Hematopoietic multipotent progenitor cell treated with erythropoietin and hydrocortisone succinate and interleukin-3 and kit ligand, for 8 days (in vitro differentiated cells): Measurements from ENCODE around the gene TAS2R41.

Source experiments
- DNase-seq: peaks from one replicate; pipeline ENCODE4 v3.0.0-alpha.2; 2015

TAS2R41 gene

DNA sequence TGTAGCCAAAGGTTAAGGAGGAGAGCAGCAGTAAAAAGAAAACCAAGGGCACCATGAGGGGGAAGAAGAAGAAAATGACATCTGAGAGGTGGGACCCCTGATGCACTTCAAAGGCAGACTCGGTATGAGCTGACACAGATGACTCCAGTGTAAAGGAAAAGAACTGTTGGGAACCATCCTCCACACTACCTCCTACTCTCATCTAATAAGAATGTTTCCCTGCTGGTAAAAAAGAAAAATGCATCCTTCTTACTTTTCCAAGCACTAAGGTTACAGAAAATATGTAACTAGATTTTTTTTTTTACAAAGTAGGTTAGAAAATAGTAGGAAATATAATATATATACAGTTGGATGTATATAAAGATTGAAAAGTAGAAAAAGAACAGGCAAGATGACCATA is 16.9 kb downstream of the TAS2R41 start:
- no peak for DNase-seq

DNA sequence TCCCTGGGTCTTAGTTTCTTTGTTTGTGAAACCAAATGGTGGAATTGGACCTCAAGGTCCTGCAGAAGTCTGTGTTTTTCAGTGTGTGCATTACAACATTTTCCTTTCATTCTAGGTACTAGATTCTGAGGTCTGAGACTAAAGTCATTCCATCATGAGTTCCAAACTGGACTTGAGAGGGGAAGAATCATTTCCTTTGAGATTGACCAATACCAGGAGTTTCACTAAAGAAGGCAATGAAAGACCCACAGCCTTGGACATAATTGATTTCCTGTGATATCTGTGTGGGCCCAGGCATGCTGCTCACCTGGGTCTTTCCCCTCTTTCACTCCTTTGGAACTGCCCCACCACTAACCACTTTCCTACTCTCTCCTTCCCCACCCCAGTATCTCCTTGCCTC is 18.2 kb downstream of the TAS2R41 start:
- no peak for DNase-seq

DNA sequence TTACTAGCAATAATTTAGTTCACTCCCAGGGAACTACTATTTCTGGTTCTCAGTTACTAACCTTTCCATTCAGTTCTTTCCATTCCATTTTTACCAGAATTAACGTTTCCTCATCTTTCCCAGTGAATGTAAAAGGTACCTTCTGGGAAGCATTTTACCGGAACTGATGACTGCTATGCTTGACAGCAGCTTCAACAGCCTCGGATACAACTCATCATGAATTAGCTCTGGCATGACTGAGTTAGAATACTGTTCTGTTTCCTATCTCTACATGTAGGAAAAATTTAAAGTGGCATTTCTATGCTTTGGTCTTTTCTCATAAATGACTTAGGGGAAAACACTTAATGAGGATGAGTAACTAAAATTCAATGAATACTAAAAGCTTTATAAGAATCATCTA is 18.6 kb downstream of the TAS2R41 start:
- DNase-seq = no peak

DNA sequence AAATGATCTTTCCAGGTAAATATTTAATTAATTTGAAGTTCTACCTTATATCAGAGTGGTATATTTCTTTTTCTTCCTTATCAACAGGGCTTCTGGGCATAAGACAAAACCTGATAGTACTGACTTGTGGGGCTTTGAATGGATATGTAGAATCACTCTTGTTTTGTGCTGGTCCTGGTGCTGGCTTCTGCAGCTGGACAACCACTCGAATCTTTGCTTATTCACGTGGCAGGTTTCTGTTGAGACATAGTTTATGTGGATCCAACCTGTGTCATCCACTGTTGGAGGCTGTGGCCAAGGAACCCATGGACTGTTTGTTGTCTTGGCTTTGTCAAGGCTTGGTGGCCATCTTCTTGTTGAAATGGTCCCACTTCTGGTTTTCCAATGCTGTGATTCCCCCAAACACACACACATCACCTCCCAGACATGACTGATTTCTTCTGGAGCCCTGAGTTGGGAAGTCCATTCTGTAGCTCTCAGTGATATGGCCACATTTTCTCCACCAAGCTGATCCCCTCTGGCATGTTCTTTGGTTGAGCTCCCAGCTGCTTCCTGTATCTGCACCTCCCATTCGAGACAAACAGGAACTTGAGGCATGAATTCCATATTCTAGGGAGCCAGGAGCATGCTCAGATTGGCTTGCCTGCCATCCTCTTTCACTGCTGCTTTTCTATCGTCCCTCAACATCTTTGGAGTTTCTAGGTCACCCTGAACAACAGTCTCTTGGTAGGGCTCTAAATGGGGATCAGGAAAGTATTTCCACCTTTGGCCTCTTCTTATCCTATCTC is 19.5 kb downstream of the TAS2R41 start:
- no peak for DNase-seq

DNA sequence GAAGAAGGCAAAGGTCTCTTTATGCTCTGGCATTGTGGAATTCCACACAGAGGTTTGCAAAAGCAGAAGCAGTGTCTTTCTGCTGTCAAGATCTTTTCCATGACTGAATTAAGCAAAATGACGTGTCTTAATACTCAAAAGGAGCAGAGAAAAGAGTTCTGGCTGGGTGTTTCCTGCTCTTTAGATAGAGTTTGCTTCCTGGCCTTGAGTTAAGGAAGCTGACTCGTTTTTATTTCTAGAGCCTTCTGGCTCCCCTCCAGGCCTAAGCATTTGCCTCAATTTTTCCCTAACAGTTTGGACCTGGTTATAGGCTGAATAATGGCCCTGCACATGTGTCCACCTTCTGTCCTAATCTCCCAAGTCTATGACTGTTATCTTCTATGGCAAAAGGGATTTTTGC is 21.6 kb downstream of the TAS2R41 start:
- DNase-seq = peak; percentile 7

DNA sequence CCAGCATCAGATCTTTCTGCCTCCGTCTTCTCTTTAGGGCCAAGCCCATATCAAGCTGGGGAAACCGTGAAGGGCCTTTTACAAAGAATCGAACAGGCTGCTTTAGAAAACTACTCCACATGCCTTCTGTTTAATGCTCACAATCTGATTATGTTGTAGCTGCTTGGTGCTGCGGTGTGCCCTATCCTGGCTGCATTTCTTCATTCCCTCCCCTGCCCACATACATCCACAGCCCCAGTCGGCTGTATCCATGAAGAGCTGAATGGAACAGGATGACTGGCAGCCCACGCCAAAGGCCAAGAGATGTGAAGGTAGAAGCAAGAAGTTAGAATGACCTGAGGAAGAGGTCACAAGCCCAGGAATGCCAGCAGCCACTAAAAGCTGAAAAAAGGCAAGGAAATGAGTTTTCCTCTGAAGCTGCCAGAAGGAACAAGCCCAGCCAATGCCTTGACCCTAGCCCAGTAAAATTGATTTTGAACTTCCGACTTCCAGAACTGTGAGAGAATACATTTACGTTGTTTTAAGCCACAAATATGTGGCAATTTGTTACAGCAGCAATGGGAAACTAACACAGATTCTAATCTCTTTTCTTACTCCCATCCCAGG is 22.2 kb downstream of the TAS2R41 start:
- no peak for DNase-seq

DNA sequence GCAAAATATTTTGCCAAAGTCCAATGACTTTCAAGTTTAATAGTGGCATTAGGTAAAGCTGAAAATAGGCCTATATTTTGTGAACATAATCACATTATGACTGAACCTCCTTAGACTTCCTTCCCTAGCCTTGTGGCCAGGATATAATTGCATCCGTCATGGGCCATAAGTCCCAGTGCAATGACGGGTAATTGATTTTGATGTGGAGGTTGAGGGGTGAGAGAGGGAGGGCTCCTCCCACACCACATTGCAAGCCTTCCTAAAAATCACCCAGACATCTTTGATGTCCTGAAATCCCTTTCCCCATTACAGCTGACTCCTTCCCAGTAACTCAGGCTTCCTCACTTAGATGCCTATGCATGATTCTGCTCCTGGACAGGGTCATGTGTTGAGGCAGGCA is 25.6 kb downstream of the TAS2R41 start:
- DNase-seq = no peak

DNA sequence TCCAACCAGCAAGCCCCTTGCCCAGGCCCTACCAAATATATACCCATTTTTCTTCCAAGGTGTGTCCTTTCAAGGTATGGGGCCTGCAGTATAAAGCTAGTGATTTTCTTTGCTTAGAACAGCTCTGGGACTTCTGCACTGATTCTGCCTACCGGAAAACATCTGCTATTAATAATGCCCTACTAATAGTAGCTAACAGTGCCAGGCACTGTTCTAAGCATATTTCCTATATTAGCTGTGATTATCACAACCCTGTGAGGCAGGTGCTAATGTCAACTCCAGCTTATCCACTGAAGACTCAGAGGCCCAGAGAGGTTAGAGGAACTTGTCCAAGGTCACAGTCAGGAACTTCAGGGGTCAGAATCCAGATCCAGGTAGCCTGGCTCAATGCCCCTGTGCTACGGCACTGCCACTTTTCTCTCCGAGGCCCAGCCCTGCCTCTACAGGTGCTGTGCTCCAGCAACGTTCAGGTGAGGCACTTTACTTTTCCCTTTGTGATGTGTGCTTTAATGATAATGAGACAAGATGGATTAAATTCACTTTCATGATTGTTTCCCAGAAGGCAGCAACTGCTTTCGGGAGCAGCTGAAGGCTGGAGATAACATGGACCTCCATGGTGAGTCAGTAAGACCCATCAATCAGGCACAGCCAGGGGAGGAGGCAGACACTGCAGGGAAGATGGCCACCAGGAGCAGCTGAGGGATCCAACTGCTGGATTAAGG is 26.7 kb downstream of the TAS2R41 start:
- DNase-seq = peak; percentile 74

DNA sequence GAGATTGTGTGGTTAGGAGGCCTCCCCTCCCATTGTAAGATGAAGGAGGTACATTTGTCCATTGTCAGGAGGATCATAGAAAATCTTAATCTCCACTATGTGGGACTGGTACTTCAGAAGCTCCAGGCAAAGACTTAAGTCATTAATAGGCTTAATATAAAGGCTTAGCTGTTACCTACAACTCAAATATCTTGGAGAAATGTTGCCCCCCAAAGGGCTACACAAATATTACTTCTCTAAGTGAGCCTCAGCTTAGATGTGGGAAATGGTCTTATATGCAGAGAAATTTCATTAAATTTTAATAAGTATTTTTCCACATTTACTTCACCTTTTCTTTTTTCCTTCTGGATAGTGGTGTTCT is 27.2 kb downstream of the TAS2R41 start:
- DNase-seq = no peak

DNA sequence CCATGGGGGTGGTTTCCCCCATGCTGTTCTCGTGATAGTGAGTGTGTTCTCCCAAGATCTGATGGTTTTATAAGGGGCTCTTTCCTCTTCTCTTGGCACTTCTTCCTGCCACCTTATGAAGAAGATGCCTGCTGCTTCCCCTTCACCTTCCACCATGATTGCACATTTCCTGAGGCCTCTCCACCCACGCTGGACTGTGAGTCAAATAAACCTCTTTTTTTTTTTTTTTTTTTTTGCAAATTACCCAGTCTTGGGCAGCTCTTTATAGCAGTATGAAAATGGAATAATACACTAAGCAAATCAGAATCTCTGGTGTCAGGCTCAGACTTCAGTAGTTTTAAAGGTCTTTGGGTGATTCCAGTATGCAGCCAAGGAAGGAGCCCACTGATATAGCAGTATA is 28.2 kb downstream of the TAS2R41 start:
- no peak for DNase-seq

DNA sequence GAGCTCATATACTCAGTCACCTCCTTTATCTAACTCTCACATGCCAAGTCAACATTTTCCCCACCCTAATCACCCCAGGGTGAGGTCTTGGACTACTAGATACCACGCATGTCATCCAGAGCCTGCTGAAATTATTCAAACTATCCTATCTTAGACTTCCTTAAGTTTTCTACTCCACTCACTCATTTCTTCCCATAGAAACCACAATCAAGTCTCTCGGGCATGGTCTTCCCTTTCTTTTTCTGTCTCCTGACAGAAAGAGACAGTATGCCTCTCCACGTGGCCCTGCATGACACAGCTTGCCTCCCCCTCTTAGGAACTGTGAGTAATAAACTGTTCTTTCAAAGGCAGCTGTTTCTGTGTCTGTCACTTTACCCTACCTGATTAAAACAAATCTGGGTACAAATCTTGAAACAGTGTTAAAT is 29.4 kb downstream of the TAS2R41 start:
- peak; percentile 68 for DNase-seq

DNA sequence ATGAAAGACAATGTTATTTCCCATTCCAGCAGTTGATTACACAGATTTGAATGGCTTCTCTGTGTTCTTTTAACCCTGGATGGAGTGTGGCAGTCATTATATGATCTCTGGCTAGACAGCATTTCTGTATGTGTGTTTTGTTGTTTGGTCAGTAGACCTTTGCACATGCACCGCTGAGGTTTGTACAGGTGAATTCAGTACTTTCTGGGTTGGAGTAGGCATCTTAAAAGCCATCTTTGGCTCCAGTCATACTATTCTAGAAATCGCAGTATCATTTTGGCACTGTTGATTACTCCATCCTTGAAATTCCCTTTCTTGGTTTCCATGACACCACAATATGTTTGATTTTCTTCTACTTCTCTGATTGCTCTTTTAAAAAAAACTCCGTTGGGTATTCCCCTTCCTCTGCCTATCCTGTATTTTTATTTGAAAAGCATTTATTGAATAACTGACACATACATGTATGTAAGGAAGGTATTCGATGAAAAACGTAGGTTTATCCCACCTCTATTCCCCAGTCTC is 29.9 kb downstream of the TAS2R41 start:
- DNase-seq = no peak

DNA sequence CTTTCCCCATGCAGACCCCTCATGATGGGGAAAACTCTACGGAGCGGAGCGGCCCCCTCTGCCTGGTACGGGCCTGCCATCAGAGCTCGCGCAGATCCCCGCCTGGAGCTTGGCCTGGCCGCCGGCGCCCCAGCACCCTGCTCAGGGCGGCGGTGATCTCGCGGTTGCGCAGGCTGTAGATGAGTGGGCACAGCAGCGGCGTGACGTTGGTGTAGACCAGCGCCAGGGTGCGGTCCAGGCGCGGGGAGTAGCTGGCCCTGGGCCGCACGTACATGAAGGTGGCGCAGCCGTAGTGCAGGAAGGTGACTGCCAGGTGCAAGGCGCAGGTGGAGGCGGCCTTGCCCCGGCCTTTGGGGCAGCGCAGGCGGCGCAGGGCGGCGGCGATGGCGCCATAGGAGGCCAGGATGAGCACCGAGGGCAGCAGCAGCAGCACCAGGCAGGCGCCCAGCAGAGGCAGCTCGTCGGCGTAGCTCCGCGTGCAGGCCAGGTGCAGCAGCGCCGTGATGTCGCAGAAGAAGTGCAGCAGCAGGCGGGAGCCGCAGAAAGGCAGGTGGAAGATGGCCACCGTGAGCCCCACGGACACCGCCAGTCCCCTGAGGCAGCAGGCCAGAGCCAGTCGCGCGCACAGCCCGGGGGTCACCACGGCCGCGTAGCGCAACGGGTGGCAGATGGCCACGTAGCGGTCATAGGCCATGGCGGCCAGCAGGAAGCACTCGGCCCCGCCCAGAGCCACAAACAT is 33.4 kb downstream of the TAS2R41 start:
- no peak for DNase-seq

DNA sequence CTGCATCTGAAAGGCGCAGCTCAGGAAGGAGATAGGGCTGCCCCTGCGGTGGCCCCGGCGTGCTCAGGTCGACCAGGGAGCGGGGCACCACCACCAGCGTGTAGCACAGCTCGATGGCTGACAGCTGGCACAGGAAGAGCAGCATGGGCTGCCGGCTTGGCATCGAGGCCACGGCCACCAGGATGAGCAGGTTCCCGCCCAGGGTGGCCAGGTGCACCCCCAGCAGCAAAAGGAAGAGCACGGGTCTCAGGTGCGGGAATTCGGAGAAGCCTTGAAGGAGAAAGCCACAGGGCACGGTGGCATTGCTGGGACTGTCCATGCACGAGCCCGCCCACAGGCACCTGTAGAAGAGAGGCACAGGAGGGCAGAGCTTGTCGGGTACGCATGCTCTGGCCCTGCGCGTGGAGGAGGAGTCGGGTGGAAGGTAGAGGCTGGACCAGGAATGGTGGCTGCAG is 33.9 kb downstream of the TAS2R41 start:
- DNase-seq = no peak

DNA sequence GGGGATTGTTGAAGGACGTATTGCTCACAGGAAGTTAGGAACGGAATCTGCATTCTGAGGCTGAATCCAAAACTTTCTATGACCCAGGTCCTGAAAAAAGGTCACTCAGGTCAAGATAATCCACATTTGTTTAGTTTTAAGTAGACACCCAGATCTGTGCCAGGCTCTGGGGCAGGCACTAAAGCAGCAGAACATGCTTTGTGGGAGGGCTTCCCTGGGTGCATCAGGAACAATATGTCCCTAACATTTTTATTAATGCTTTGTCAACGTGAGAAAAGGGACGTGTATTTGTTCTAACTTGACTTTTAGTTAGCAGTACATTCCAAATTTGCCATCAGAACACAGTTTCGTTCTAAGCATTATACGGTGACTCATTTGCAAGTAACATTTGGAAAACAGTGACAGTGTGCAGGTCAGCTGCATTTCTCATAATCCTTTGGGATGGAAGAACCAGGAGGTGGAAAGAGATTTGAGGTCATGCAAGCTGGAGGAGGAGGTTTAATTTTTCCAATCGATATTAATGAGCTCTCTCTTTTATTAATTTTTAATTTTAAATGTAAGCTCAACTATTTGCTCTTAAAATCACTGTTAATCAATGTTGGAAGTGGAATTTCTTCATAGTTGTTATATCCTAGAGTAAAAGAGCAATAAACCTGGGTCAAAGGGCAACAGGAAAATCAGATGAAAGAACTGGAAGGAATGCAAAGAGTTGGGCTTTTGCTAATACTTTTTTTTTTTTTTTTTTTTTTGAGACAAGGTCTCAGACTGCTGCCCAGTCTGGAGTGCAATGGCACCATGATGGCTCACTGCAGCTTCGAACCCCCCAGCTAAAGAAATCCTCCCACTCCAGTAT is 35.0 kb downstream of the TAS2R41 start:
- no peak for DNase-seq

DNA sequence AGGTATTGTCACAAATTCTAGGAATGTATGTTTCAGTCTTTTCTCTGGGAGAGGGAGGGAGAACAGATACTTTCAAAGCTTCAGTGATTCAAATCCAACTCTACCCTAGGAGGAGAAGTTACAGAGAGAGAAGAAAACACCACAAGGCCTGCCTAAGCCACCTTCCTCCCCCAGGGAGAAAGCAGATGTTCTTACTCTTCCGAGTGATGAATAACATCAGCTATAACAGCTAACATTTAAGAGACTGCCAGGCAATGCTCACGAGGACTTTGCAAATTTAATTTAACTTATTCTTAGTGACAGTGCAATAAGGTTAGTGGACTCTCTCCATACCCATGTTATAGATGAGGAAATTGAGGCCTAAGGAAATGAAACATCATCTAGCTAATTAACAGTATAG is 36.8 kb downstream of the TAS2R41 start:
- DNase-seq = no peak

DNA sequence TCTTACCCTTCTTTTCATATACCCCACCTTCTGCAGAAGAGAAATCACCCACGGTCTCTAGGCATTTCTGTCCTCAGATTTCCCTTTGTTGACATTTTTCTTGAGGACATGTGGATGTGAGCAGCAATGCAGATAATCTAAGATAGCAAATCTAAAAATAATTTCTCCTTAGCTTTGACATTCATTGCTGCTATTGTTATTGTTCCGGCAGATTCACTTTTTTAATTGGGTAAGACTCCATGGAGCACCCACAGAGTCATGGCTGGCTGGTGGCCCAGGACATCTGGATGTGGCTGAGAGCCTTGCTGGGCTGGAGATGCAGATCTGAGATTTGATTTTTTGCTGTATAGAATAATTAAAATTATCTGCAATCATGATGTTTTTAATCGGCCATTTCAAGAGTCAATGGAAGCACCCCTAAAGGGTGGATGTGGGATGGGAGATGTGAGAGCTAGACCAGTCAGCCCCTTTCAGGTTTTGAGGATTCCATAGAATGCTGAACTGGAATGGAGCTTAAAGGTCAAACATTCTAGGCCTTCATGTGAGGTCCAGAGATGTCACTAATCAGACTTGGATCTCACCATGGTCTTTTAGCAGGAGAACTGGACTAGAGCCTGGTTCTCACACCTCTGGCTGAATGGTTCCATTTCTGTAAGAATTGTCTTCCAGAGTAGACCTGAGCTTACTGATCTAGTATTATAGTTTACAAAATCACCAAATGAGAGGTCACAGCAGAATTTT is 37.5 kb downstream of the TAS2R41 start:
- DNase-seq = no peak

DNA sequence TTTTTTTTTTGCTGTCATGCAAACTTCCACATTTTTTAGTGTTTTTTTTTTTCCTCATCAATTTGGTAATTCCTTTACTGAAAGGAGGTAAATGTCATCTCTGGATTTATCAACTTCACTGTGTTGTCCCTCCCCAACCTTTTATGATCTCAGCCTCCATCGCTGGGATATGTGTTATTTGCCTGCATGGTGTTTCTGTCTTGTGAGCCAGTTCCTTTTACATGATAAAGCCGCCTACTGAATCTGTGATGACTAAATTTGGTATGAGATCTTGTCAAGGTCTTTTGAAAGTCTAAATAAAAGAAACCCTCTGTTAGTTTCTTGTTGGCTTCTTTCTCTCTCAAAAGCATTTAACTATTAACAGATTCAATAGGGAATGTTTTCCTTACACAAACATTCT is 39.3 kb downstream of the TAS2R41 start:
- no peak for DNase-seq

DNA sequence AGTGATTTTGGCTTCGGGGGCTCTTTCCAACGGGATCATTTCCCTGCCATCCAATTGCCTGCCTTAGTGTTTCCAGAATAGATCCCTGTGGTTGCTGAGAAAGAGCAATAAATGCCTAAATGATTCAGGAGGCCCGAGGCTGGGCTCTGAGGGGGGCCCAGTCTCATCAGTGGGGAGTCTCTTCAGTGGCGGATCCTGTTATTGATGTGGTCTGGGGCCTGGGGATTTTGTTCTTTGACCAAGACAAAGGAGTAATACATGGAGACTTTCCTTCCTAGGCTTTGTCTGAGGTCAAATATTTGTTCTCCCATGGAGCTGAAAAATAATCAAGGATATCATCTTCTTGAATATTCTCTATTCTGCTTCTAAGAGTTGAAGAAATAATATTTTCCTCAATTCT is 40.8 kb downstream of the TAS2R41 start:
- no peak for DNase-seq

DNA sequence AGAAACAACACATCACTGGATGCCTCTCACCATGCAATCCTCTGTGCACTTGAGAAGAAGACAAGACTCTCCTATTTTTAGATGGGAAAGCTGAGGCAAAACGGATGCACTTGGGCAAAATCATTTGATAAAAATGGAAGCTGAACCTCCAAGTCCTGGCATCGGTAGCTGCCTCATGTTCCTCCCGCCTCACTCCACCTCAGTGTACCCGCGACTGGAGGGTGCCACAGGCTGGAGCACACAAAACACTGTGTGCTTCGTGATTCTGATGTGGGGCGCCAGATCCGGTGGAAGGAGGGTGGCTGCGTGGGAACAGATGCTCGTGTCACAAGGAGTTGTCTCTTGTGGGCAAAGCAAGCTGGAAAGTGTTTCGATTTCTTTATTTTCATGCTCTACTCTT is 41.3 kb downstream of the TAS2R41 start:
- no peak for DNase-seq

DNA sequence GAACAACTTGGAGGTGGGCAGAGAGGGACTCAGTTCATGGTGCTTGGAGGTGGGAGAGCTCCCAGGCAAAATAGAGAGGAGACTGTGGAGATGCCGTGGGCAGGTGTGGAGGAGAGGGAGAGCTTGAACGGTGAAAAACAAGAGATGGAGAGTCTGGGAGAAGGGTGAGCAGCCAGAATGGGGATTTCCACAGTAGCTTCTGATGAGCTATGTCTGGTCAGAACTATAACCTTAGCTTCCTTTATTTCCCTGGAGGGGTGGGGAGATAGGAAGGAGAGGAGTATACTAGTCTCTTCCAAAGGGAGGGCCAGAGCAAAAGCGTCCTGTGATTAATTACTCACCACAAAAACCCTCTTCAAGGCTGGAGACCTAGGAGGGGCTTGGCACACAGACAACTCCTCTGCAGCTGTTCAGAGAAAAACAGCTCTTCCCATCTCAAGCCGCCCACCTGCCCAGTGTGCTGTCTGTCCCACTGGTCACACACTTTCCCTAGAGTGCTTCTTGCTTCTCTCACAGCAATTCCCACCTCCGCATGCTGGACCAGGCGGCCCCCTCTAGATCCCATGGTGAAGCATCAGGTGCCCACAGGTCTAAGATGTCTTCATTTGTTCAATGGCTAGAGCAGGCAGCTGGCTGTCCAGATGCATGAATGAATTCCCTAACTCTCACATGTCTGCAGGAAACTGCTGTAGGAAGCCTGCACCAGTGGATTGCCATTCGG is 41.9 kb downstream of the TAS2R41 start:
- peak; percentile 15 for DNase-seq
